SK-N-SH (cell line): ENCODE results near the gene CEP78.

Experiments
- CTCF ChIP-seq: fragments of 200-600 bp; sonication (generic); IDR thresholded peaks from 2 replicates; pipeline ENCODE4 v1.6.1; 2017; ENCODE audit warnings: antibody characterized with exemption, mild to moderate bottlenecking, moderate library complexity
- GATA2 ChIP-seq: sonication (generic); formaldehyde crosslinking; IDR thresholded peaks from 2 replicates; pipeline ENCODE4 v1.5.0; 2020; ENCODE audit warnings: mild to moderate bottlenecking, missing genetic modification reagents
- MEF2A ChIP-seq: IDR thresholded peaks from 2 replicates; pipeline ENCODE4 v1.4.0; 2012; ENCODE audit warnings: low read depth, borderline replicate concordance
- POLR2AphosphoS5 ChIP-seq: IDR thresholded peaks from 2 replicates; pipeline ENCODE4 v1.6.1; 2012; ENCODE audit warnings: low read depth, low read length
- RFX5 ChIP-seq: IDR thresholded peaks from 2 replicates; pipeline ENCODE4 v1.6.1; 2012; ENCODE audit warnings: mild to moderate bottlenecking, improper control_type of control experiment, low read length

GRCh38 chr9:78295177-78295575, 59.3 kb downstream of the CEP78 start:
- no peak for TF ChIP-seq CTCF
- no peak for TF ChIP-seq POLR2AphosphoS5
- TF ChIP-seq RFX5 = no peak
- TF ChIP-seq GATA2 = no peak
- no peak for TF ChIP-seq MEF2A
